ENCODE measurements around the gene GPC5.

GPC5 gene

GRCh38 chr13:91710733-91711132 is 312.3 kb downstream of the GPC5 start:
- no peak for DNase-seq (ENCODE audit: low read depth in 3 of 3)

DNA sequence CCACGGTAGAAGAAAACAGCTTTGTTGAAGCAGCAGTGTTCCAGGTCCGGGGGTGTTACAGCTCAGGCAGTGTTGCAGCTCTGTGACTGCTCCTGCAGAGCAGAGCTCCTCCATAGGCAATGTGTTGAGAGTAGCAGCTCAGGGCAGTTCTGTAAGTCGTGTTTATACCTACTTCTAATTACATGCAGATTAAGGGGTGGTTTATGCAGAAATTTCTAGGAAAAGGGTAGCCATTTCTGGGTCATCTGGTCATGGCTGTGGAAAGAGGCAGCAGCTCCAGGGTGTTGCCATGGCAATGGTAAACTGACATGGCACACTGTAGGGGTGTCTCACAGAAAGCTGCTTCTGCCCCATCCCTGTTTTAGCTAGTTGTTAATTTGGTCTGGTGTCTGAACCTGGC is 316.4 kb downstream of the GPC5 start:
- DNase-seq (ENCODE audit: low read depth in 3 of 3) = no peak

GRCh38 chr13:91716436-91717065 is 318.1 kb downstream of the GPC5 start:
- no peak for DNase-seq (ENCODE audit: low read depth in 3 of 3)

DNA sequence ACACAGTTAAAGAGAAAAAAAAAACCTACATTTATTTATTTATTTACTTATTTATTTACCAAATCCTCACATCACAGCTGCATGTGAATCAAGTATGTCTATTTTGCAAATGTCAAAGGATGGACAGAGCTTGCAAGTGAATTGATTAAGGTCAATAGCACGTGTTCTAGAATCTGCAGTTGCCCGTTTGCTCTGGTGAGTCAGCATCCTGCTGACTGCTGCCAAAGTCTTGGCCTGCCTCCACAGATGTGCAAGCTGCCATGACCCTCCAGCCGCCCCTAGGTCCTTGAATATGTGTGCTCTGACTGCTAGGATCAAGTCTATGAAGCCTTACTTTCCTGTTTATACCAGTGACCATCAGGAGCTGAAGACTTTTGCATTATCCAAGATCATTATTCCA is 320.6 kb downstream of the GPC5 start:
- DNase-seq (ENCODE audit: low read depth in 3 of 3) = no peak

DNA sequence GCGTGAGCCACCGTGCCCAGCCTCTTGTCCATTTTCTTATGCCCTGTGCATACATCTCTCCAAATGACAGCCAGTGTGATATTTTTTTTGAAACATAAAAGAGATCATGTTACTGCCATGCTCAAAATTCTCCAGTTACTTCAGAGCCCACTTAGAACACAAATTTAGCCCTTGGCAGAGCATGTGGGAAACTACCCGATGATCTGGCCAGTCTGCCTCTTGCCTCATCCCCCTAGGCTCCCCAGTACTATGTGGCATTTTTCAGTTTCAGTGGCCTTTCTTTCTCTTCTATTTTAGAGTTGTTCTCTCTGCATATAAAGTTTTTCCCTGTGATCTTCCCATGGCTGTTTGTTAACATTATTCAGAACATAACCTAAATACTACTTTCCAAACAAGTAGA is 323.0 kb downstream of the GPC5 start:
- no peak for DNase-seq (ENCODE audit: low read depth in 3 of 3)

- DNase-seq (ENCODE audit: low read depth in 3 of 3) = no peak
Observed at GRCh38 chr13:91722267-91722884, 324.0 kb downstream of the GPC5 start.

GRCh38 chr13:91724591-91724990 is 326.2 kb downstream of the GPC5 start:
- DNase-seq (ENCODE audit: low read depth in 3 of 3) = no peak

GRCh38 chr13:91725646-91726045 is 327.2 kb downstream of the GPC5 start:
- DNase-seq (ENCODE audit: low read depth in 3 of 3) = no peak

DNA sequence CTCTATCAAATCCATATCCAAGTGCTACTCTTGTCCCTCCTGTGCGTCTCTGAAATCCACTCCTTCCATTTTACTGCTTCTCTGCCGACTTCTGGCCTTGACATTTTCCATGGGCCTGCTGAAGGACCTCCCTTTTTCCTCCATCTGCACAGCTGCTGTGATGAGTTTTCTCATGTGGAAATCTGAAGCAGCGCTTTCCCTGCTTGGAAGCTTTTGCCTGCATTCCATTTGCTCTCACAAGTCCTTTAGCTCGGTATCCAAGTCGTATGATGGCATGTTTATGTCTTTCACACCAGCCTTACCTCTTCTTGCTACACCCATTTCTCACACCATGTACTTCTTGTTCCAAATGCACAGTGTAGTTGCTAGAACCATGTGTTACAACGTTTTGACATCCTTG is 328.2 kb downstream of the GPC5 start:
- no peak for DNase-seq (ENCODE audit: low read depth in 3 of 3)

GRCh38 chr13:91729859-91730258 is 331.4 kb downstream of the GPC5 start:
- no peak for DNase-seq (ENCODE audit: low read depth in 3 of 3)

GRCh38 chr13:91739751-91740150 is 341.3 kb downstream of the GPC5 start:
- DNase-seq (ENCODE audit: low read depth in 3 of 3) = no peak

DNA sequence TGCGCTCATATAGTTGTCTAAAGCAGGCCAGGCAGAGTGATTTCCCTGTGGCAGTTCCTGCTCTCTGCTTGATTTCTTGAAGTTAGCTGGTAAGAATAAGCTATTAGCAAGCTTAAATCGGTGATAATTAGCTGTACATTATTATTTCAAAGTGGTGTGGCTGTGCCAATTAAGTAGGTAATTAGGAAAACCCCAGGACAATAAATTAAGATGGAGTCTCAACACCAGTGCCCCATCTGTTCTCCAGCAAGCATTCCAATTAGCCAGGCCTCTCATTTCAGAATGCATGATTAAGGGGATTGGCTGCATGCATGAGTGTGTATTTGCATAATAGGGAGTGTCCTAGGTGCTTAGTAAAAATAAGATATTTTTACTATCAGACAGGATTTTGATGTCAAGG is 342.3 kb downstream of the GPC5 start:
- no peak for DNase-seq (ENCODE audit: low read depth in 3 of 3)

- no peak for DNase-seq (ENCODE audit: low read depth in 3 of 3)
Observed at GRCh38 chr13:91741925-91742324, 343.5 kb downstream of the GPC5 start.

DNA sequence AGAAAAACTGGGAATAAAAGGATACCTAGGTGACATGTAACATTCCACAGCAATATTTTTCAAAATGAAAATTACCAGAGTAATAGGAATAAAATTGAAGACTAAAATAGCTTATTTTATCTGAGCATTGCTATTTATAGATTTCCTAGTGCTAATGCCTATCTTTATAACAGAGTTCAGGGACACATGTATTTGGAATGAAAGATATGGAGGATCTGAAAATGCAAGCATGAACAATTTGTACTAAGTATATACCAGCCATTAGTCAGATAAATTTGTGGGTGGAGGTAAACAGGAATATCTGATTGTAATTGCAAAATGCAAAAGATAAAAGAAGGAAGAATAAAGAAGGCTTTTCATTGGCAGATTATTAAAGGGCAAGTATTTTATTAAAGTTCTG is 345.9 kb downstream of the GPC5 start:
- no peak for DNase-seq (ENCODE audit: low read depth in 3 of 3)

- DNase-seq (ENCODE audit: low read depth in 3 of 3) = no peak
Observed at GRCh38 chr13:91745967-91746366, 347.5 kb downstream of the GPC5 start.

GRCh38 chr13:91747186-91747585 is 348.8 kb downstream of the GPC5 start:
- DNase-seq (ENCODE audit: low read depth in 3 of 3) = no peak

DNA sequence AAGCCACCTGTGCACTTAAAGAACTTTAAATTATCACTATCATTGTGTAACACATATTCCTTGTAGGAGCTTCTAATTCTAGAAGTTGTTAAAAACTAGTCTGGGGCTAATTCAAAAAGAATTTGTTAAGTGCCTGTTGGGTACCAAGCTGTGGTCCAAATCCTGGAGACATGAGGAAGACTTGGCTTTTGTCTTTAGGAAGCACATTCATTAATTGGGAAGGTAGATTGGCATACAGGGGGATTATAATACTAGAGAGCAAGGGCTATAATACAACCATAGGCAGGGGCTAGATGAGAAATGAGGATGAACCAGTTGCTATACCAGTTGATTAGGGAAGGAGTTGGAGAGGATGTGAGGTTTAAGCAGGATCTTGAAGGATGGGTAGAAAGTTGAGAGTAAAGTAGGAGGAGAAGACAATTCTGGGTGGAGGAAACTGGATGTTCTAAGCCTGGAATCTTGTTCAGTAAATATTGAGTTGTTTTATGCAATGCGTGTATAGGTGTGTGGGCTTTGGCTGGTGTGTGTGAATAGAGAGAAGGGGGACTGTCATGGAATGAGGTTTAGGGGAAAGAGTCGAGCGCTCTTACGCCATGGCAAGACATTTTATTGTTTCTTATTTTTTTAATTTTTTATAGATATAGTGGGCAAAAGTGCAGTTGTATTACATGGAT is 350.1 kb downstream of the GPC5 start:
- no peak for DNase-seq (ENCODE audit: low read depth in 3 of 3)

DNA sequence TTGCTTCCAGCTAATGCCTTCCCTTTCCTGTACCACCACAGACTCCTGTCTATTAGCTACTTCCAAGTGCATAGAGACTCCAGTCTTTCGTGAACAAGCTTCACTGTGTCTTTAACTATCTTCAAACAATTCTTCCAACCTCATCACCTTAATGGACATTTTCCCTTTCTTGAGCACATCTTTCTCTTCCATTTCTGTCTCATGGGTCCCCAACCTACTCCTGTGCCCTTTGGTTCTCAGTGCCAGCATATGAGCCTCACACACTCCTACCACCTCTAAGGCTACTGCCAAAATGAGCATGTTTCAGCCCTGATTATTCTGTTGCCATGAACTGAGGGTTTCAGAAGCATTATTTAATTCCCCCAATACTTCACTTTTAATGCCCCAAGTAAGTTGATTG is 360.3 kb downstream of the GPC5 start:
- no peak for DNase-seq (ENCODE audit: low read depth in 3 of 3)

DNA sequence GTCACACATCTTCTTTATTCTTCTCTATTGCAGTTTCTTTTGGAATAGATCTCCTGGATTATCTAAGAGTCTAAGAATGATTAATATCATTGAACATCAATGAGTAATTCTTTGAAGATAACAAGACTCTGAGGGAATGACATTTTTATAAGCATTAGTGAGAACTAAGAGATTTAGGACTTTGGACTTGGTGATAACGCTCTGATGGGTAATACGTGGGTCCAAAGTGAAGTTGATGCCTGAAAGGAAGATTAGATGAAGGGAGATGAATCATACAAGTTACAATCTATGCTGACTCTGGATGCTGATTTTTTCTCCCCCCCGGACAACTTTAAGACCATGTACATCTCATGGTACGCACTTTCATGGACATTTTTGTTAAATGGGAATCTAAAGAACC is 364.5 kb downstream of the GPC5 start:
- DNase-seq (ENCODE audit: low read depth in 3 of 3) = no peak

- no peak for DNase-seq (ENCODE audit: low read depth in 3 of 3)
Observed at GRCh38 chr13:91764527-91764926, 366.1 kb downstream of the GPC5 start.

DNA sequence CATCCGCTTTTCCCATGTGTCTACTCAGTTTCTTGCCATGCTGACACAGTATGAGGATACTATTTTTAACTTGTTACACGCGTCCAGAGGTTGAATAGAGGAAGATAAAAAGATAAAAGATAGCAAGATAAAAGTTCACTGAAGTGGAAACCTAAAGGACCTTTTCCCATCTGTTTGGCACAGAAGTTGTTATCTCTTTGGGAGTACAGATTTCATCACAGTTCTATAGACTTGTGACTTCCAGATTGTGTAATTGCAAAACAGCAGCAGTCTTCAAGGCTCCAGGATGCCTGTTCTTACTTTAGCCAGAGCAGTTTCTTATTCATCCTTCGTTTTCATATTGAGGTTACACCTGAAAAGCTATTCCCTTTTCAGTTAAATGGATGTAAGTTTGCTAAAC is 369.2 kb downstream of the GPC5 start:
- no peak for DNase-seq (ENCODE audit: low read depth in 3 of 3)

DNA sequence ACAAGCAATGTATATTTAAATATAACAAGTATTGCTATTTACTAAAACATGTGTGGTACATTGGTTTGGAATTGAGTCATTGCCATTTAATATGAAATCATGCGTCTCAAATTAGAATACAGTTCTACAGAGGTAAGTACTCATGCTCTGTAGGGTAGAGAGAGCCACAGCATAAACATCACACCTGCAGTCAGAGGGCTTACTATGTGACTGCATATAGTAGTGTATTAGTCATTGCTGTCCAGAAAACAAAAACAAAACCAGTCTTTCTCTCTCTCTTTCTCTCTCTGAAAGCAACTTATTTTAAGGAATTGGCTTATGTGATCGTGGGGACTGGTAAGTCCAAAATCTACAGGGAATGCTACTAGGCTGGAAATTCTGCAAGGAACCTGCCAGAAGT is 370.3 kb downstream of the GPC5 start:
- no peak for DNase-seq (ENCODE audit: low read depth in 3 of 3)

DNA sequence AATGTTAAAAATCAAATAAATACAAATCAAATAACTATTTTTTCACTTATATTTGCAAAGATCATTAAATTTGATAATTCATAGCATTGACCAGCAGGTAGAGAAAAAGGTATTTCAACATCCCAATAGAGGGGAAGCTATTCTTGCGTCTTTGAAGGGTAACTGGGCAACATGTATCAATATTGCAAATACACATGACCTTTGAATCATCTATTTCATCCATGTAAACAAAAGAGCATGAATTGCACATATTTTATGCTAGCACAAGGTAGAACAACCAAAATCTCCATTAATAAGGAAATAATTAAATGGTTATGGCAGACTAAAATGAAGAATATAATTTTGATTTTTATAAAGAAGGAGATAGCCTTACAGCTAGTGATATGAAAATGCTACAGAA is 372.8 kb downstream of the GPC5 start:
- no peak for DNase-seq (ENCODE audit: low read depth in 3 of 3)
